Panc1 (cell line): ENCODE results near the gene TOGARAM1. TPM values are rescaled to one million over a fixed set of nuclear protein-coding genes. Genes with fewer than 3 reads are reported as not detected.

Experiments
- ATAC-seq: fragments of 200-7000 bp; cut with Tn5 transposase; 2 replicates; pipeline ENCODE4 v1.9.1; 2020; ENCODE audit warnings: mild to moderate bottlenecking, moderate library complexity
- BruUV-seq: library from RNA; stranded (reverse); fragments of 400-500 nt; replicated peaks from 2 replicates; lab custom pipeline; 2021; lab: Mats Ljungman, UMichigan
- CTCF ChIA-PET: fragments of 300-600 bp; sonication (Branson Sonifier 250); formaldehyde crosslinking; loops from one replicate; lab custom pipeline; 2022; ENCODE audit warnings: antibody characterized with exemption; lab: Charles Lee
- POLR2A ChIA-PET: fragments of 300-600 bp; sonication (Branson Sonifier 250); formaldehyde crosslinking; loops from one replicate; lab custom pipeline; 2022; ENCODE audit warnings: antibody characterized with exemption; lab: Charles Lee
- DNase-seq: peaks from one replicate; pipeline ENCODE4 v3.0.0-alpha.2; 2010; ENCODE audit warnings: low read depth, low spot score
- H3K27ac ChIP-seq: 2 replicates; pipeline ENCODE4 v1.5.1; 2011; ENCODE audit warnings: mild to moderate bottlenecking, low read length, inconsistent platforms
- H3K27me3 ChIP-seq: fragments of 200-500 bp; sonication (Bioruptor generic); 2 replicates; pipeline ENCODE4 v1.6.0; 2014; ENCODE audit warnings: low read length, inconsistent platforms; ENCODE audit not compliant: control insufficient read depth, insufficient read depth
- H3K36me3 ChIP-seq: fragments of 200-500 bp; sonication (Bioruptor generic); 2 replicates; pipeline ENCODE4 v1.5.1; 2014; ENCODE audit warnings: inconsistent platforms, mild to moderate bottlenecking, low read length, moderate library complexity; ENCODE audit not compliant: control insufficient read depth, insufficient read depth
- H3K4me1 ChIP-seq: 2 replicates; pipeline ENCODE4 v1.5.1; 2011; ENCODE audit warnings: inconsistent platforms, mild to moderate bottlenecking, low read length, moderate library complexity; ENCODE audit not compliant: control insufficient read depth, insufficient read depth
- H3K4me3 ChIP-seq, 2 experiments: 2 replicates each; pipeline ENCODE4 v1.5.1; 2011 to 2012; ENCODE audit warnings: low read depth in 2 of 2, low read length in 2 of 2, mild to moderate bottlenecking in 2 of 2, inconsistent platforms in 1 of 2, moderate library complexity in 1 of 2
- H3K9me3 ChIP-seq: fragments of 200-500 bp; sonication (Bioruptor generic); 2 replicates; pipeline ENCODE4 v1.5.1; 2014; ENCODE audit warnings: low read depth, mild to moderate bottlenecking, inconsistent platforms, low read length, moderate library complexity; ENCODE audit not compliant: control insufficient read depth, insufficient read depth
- CTCF ChIP-seq: fragments of 450-650 bp; IDR thresholded peaks from 2 replicates; pipeline ENCODE4 v1.5.1; 2017; ENCODE audit warnings: mild to moderate bottlenecking
- POLR2AphosphoS5 ChIP-seq: IDR thresholded peaks from 2 replicates; pipeline ENCODE4 v1.6.1; 2012; ENCODE audit warnings: mild to moderate bottlenecking, low read depth, low read length, moderate library complexity
- REST ChIP-seq, 2 experiments: IDR thresholded peaks; 2 replicates each; pipeline ENCODE4 v1.6.1; 2011 to 2012; ENCODE audit warnings: low read depth in 2 of 2, control low read depth in 1 of 2, low read length in 1 of 2, mild to moderate bottlenecking in 1 of 2, moderate library complexity in 1 of 2; ENCODE audit not compliant: insufficient read depth in 1 of 2
- SIN3A ChIP-seq: IDR thresholded peaks from 2 replicates; pipeline ENCODE4 v1.6.1; 2012; ENCODE audit warnings: low read depth, mild to moderate bottlenecking, low read length, moderate library complexity, borderline replicate concordance; ENCODE audit not compliant: insufficient read depth
- TCF7L2 ChIP-seq: IDR thresholded peaks from 2 replicates; pipeline ENCODE4 v1.6.1; 2011; ENCODE audit warnings: mild to moderate bottlenecking, low read depth, low read length, inconsistent platforms
- in situ Hi-C: cut with HindIII; loops from 2 replicates; pipeline ENCODE4 v1.10.0; 2016; ENCODE audit warnings: low sequenced_read_pairs, low pct_unique_long_range_greater_than_20kb
- intact Hi-C: fragments of 100-400 bp; cut with micrococcal nuclease; formaldehyde crosslinking; loops from one replicate; pipeline ENCODE4 v1.10.0; 2022; ENCODE audit not compliant: unreplicated experiment
- total RNA-seq: library from RNA; stranded (reverse); gene quantifications from one replicate; pipeline ENCODE4 v1.2.1, GENCODE V29; 2021; ENCODE audit not compliant: unreplicated experiment

Gene TOGARAM1
- total RNA-seq, 1 experiment from 2014 or later, result 11.6 TPM

- TF ChIP-seq REST (IDR thresholded peaks at IDR 0.05; ENCODE audit: insufficient read depth in 1 of 2, low read depth in 2 of 2, low read length in 1 of 2), result no peak
- no TSS peak for BruUV-seq
- Histone ChIP-seq H3K4me1 (peaks cover 9% of the 10 kb centered on the region; the same call in 1 of the 2 replicates), H3K27me3 (no peaks in the 10 kb centered on the region), H3K27ac (no peak overlapping the region), H3K9me3 (no peaks in the 10 kb centered on the region), H3K36me3 (peaks cover 7% of the 10 kb centered on the region), H3K4me3 (no peak overlapping the region)
- intact Hi-C loops, result no loop called here
- POLR2A ChIA-PET, result no interaction called here
- CTCF ChIA-PET, result no interaction called here
- in situ Hi-C loops, result no loop called here
- no peak for DNase-seq
- no peak for ATAC-seq
These were observed 5.1 kb upstream of the TOGARAM1 start for GRCh38 chr14:44956866-44957265.

GRCh38 chr14:44959538-44959937, 2.5 kb upstream of the TOGARAM1 start:
- no peaks in the 10 kb centered on the region for H3K27me3 ChIP-seq
- H3K4me1 ChIP-seq, result peaks cover 9% of the 10 kb centered on the region; the same call in 1 of the 2 replicates
- no peaks in the 10 kb centered on the region for H3K9me3 ChIP-seq
- no peak for TF ChIP-seq REST (IDR thresholded peaks at IDR 0.05; ENCODE audit: insufficient read depth in 1 of 2, low read depth in 2 of 2, low read length in 1 of 2)
- TF ChIP-seq CTCF, result no peak
- TF ChIP-seq POLR2AphosphoS5, result no peak
- no peak for TF ChIP-seq TCF7L2
- no peak for TF ChIP-seq SIN3A
- DNase-seq, result no peak
- ChIA-PET POLR2A (no interaction called here), CTCF (no interaction called here)
- ATAC-seq, result no peak
- H3K27ac ChIP-seq, result no peak overlapping the region; the same call in 1 of the 2 replicates
- BruUV-seq, result no TSS peak
- in situ Hi-C loops, result no loop called here
- H3K4me3 ChIP-seq, result peak overlapping the region; percentile 77 to 93; a peak in 3 of 4 replicates
- intact Hi-C loops, result no loop called here
- H3K36me3 ChIP-seq, result peaks cover 7% of the 10 kb centered on the region
